WTC11 (cell line): ENCODE measurements around the gene ACYP1. TPM values are rescaled to one million over a fixed set of nuclear protein-coding genes. Genes with fewer than 3 reads are reported as not detected.

Source experiments
- ATAC-seq: fragments of 200-7000 bp; cut with Tn5 transposase; 2 replicates; pipeline ENCODE4 v1.10.0; 2021; ENCODE audit warnings: mild to moderate bottlenecking, moderate library complexity
- CTCF ChIA-PET: fragments of 300-600 bp; sonication (Branson Sonifier 250); formaldehyde crosslinking; loops from one replicate; lab custom pipeline; 2021; ENCODE audit warnings: antibody characterized with exemption; lab: Charles Lee
- POLR2A ChIA-PET: fragments of 350-600 bp; sonication (Branson Sonifier 250); formaldehyde crosslinking; loops from one replicate; lab custom pipeline; 2021; ENCODE audit warnings: antibody characterized with exemption; lab: Charles Lee
- DNase-seq: peaks from one replicate; pipeline ENCODE4 v3.0.0; 2021; ENCODE audit warnings: low spot score
- H3K27ac Mint-ChIP-seq: 2 replicates; pipeline ENCODE4 v1.8.0; 2021; ENCODE audit warnings: mixed read lengths
- H3K27me3 Mint-ChIP-seq: 2 replicates; pipeline ENCODE4 v1.8.0; 2021; ENCODE audit warnings: low read depth, mild to moderate bottlenecking, moderate library complexity, mixed read lengths
- H3K36me3 Mint-ChIP-seq: 2 replicates; pipeline ENCODE4 v1.8.0; 2021; ENCODE audit warnings: mixed read lengths
- H3K4me1 Mint-ChIP-seq: 2 replicates; pipeline ENCODE4 v1.8.0; 2022; ENCODE audit warnings: mixed read lengths
- H3K4me3 Mint-ChIP-seq: 2 replicates; pipeline ENCODE4 v1.8.0; 2021; ENCODE audit warnings: mild to moderate bottlenecking, moderate library complexity, mixed read lengths
- H3K9me3 Mint-ChIP-seq: 2 replicates; pipeline ENCODE4 v1.8.0; 2021; ENCODE audit warnings: mixed read lengths
- ATF1 ChIP-seq: sonication (generic); formaldehyde crosslinking; IDR thresholded peaks from 2 replicates; pipeline ENCODE4 v1.8.1; 2023; ENCODE audit warnings: mild to moderate bottlenecking, moderate library complexity, missing genetic modification reagents
- ATF2 ChIP-seq: sonication (generic); formaldehyde crosslinking; IDR thresholded peaks from 2 replicates; pipeline ENCODE4 v1.8.1; 2022; ENCODE audit warnings: low read depth, missing genetic modification reagents, borderline replicate concordance
- ATF6 ChIP-seq: sonication (generic); formaldehyde crosslinking; IDR thresholded peaks from 2 replicates; pipeline ENCODE4 v1.8.1; 2023; ENCODE audit warnings: mild to moderate bottlenecking, missing genetic modification reagents
- CREB1 ChIP-seq: sonication (generic); formaldehyde crosslinking; IDR thresholded peaks from 2 replicates; pipeline ENCODE4 v1.8.0; 2023; ENCODE audit warnings: mild to moderate bottlenecking, missing genetic modification reagents
- EMX1 ChIP-seq: fragments of 250-450 bp; sonication (Bioruptor Pico); IDR thresholded peaks from 2 replicates; pipeline ENCODE4 v1.8.0; 2021; ENCODE audit warnings: mild to moderate bottlenecking
- IRF2 ChIP-seq: sonication (generic); formaldehyde crosslinking; IDR thresholded peaks from 2 replicates; pipeline ENCODE4 v1.8.0; 2022; ENCODE audit warnings: low read depth, missing genetic modification reagents, borderline replicate concordance
- NR2C2 ChIP-seq: sonication (generic); formaldehyde crosslinking; IDR thresholded peaks from 2 replicates; pipeline ENCODE4 v1.8.0; 2022; ENCODE audit warnings: mild to moderate bottlenecking, missing genetic modification reagents
- RELA ChIP-seq: sonication (generic); formaldehyde crosslinking; IDR thresholded peaks from 2 replicates; pipeline ENCODE4 v1.8.1; 2022; ENCODE audit warnings: missing genetic modification reagents, mild to moderate bottlenecking, borderline replicate concordance
- SMAD3 ChIP-seq: sonication (generic); formaldehyde crosslinking; IDR thresholded peaks from 2 replicates; pipeline ENCODE4 v1.8.0; 2022; ENCODE audit warnings: missing genetic modification reagents, mild to moderate bottlenecking, borderline replicate concordance
- TEAD4 ChIP-seq: sonication (generic); formaldehyde crosslinking; IDR thresholded peaks from 2 replicates; pipeline ENCODE4 v1.8.0; 2022; ENCODE audit warnings: mild to moderate bottlenecking, missing genetic modification reagents
- ZBTB43 ChIP-seq: sonication (generic); formaldehyde crosslinking; IDR thresholded peaks from 2 replicates; pipeline ENCODE4 v1.8.1; 2023; ENCODE audit warnings: mild to moderate bottlenecking, missing genetic modification reagents
- ZNF281 ChIP-seq: sonication (generic); formaldehyde crosslinking; IDR thresholded peaks from 2 replicates; pipeline ENCODE4 v1.8.0; 2023; ENCODE audit warnings: mild to moderate bottlenecking, missing genetic modification reagents
- ZNF396 ChIP-seq: fragments of 250-450 bp; sonication (Bioruptor Pico); IDR thresholded peaks from 2 replicates; pipeline ENCODE4 v1.8.0; 2021; ENCODE audit warnings: mild to moderate bottlenecking, moderate library complexity, borderline replicate concordance
- total RNA-seq: library from RNA; stranded (reverse); gene quantifications from 3 replicates; pipeline ENCODE4 v1.2.3, GENCODE V29; 2021
- TF ChIP-seq, protein P1 (sequence below): sonication (generic); formaldehyde crosslinking; IDR thresholded peaks from 2 replicates; pipeline ENCODE4 v1.8.1; 2023; ENCODE audit warnings: mild to moderate bottlenecking, missing genetic modification reagents, moderate library complexity
- TF ChIP-seq, protein P2 (sequence below): sonication (generic); formaldehyde crosslinking; IDR thresholded peaks from 2 replicates; pipeline ENCODE4 v1.8.0; 2023; ENCODE audit warnings: missing genetic modification reagents, mild to moderate bottlenecking, borderline replicate concordance
- TF ChIP-seq, protein P3 (sequence below): sonication (generic); formaldehyde crosslinking; IDR thresholded peaks from 2 replicates; pipeline ENCODE4 v1.8.0; 2022; ENCODE audit warnings: mild to moderate bottlenecking, missing genetic modification reagents
- TF ChIP-seq, protein P4 (sequence below): sonication (generic); formaldehyde crosslinking; IDR thresholded peaks from 2 replicates; pipeline ENCODE4 v1.8.0; 2023; ENCODE audit warnings: missing genetic modification reagents

Gene ACYP1
- total RNA-seq, 1 experiment from 2014 or later: 26.6 TPM

GRCh38 chr14:75018694-75019093, 45.1 kb downstream of the ACYP1 start (continued):
- TF ChIP-seq ATF6 (CRISPR knock-in tag): no peak
- TF ChIP-seq ZNF396: no peak
- TF ChIP-seq, protein P1, sequence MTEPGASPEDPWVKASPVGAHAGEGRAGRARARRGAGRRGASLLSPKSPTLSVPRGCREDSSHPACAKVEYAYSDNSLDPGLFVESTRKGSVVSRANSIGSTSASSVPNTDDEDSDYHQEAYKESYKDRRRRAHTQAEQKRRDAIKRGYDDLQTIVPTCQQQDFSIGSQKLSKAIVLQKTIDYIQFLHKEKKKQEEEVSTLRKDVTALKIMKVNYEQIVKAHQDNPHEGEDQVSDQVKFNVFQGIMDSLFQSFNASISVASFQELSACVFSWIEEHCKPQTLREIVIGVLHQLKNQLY (CRISPR knock-in tag): no peak
- TF ChIP-seq ZBTB43 (CRISPR knock-in tag): no peak
- no peak for TF ChIP-seq RELA
- TF ChIP-seq ATF2 (CRISPR knock-in tag): no peak
- TF ChIP-seq, all 79 proteins: peak for 0

GRCh38 chr14:75016815-75017214, 47.0 kb downstream of the ACYP1 start:
- DNase-seq (no peak), ATAC-seq (no peak)
- POLR2A ChIA-PET: no interaction called here
- Mint-ChIP-seq H3K36me3 (peaks cover 30% of the 10 kb centered on the region), H3K4me3 (no peak overlapping the region), H3K9me3 (no peaks in the 10 kb centered on the region), H3K4me1 (no peaks in the 10 kb centered on the region), H3K27me3 (no peaks in the 10 kb centered on the region), H3K27ac (no peak overlapping the region)
- CTCF ChIA-PET: interaction anchor here (1.0 kb wide), 1 partner anchor 72 kb away, joined by 4 read pairs; no protein-coding TSS in a partner anchor
- TF ChIP-seq ATF1: no peak
- TF ChIP-seq, protein P2, sequence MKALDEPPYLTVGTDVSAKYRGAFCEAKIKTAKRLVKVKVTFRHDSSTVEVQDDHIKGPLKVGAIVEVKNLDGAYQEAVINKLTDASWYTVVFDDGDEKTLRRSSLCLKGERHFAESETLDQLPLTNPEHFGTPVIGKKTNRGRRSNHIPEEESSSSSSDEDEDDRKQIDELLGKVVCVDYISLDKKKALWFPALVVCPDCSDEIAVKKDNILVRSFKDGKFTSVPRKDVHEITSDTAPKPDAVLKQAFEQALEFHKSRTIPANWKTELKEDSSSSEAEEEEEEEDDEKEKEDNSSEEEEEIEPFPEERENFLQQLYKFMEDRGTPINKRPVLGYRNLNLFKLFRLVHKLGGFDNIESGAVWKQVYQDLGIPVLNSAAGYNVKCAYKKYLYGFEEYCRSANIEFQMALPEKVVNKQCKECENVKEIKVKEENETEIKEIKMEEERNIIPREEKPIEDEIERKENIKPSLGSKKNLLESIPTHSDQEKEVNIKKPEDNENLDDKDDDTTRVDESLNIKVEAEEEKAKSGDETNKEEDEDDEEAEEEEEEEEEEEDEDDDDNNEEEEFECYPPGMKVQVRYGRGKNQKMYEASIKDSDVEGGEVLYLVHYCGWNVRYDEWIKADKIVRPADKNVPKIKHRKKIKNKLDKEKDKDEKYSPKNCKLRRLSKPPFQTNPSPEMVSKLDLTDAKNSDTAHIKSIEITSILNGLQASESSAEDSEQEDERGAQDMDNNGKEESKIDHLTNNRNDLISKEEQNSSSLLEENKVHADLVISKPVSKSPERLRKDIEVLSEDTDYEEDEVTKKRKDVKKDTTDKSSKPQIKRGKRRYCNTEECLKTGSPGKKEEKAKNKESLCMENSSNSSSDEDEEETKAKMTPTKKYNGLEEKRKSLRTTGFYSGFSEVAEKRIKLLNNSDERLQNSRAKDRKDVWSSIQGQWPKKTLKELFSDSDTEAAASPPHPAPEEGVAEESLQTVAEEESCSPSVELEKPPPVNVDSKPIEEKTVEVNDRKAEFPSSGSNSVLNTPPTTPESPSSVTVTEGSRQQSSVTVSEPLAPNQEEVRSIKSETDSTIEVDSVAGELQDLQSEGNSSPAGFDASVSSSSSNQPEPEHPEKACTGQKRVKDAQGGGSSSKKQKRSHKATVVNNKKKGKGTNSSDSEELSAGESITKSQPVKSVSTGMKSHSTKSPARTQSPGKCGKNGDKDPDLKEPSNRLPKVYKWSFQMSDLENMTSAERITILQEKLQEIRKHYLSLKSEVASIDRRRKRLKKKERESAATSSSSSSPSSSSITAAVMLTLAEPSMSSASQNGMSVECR: no peak
- no peak for TF ChIP-seq ZNF281 (CRISPR knock-in tag)
- no peak for TF ChIP-seq ZBTB43 (CRISPR knock-in tag)
- TF ChIP-seq, protein P3, sequence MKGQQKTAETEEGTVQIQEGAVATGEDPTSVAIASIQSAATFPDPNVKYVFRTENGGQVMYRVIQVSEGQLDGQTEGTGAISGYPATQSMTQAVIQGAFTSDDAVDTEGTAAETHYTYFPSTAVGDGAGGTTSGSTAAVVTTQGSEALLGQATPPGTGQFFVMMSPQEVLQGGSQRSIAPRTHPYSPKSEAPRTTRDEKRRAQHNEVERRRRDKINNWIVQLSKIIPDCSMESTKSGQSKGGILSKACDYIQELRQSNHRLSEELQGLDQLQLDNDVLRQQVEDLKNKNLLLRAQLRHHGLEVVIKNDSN: no peak
- TF ChIP-seq EMX1 (CRISPR knock-in tag): no peak
- no peak for TF ChIP-seq SMAD3 (CRISPR knock-in tag)
- no peak for TF ChIP-seq CREB1
- no peak for TF ChIP-seq NR2C2
- no peak for TF ChIP-seq ATF2 (CRISPR knock-in tag)
- TF ChIP-seq IRF2 (CRISPR knock-in tag): no peak
- no peak for TF ChIP-seq TEAD4 (CRISPR knock-in tag)
- TF ChIP-seq, protein P4, sequence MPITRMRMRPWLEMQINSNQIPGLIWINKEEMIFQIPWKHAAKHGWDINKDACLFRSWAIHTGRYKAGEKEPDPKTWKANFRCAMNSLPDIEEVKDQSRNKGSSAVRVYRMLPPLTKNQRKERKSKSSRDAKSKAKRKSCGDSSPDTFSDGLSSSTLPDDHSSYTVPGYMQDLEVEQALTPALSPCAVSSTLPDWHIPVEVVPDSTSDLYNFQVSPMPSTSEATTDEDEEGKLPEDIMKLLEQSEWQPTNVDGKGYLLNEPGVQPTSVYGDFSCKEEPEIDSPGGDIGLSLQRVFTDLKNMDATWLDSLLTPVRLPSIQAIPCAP (CRISPR knock-in tag): no peak
